Measurements from ENCODE around the gene SSC5D.

Gene SSC5D

DNA sequence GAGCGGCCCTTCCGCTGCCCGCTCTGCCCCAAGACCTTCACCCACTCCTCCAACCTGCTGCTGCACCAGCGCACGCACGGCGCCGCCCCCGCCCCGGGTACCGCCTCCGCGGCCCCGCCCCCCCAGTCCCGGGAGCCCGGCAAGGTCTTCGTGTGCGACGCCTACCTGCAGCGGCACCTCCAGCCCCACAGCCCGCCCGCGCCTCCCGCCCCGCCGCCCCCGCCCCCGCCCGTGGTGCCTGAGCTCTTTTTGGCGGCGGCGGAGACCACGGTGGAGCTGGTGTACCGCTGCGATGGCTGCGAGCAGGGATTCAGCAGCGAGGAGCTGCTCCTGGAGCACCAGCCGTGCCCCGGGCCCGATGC is 6.5 kb upstream of the SSC5D start:
- no peak for ATAC-seq
- TF ChIP-seq OSR1 (CRISPR knock-in tag; IDR thresholded peaks at IDR 0.05) (no peak), RARB (CRISPR knock-in tag; IDR thresholded peaks at IDR 0.05) (no peak), ZFP3 (CRISPR knock-in tag; IDR thresholded peaks at IDR 0.05) (no peak), ZNF565 (CRISPR knock-in tag; conservative IDR thresholded peaks at IDR 0.05; ENCODE audit: low read depth) (no peak), ISL1 (CRISPR knock-in tag; IDR thresholded peaks at IDR 0.05) (no peak), POU6F1 (CRISPR knock-in tag; IDR thresholded peaks at IDR 0.05; ENCODE audit: borderline replicate concordance, low read depth) (no peak), TOX (CRISPR knock-in tag; IDR thresholded peaks at IDR 0.05; ENCODE audit: borderline replicate concordance) (no peak), ZFP30 (CRISPR knock-in tag; IDR thresholded peaks at IDR 0.05) (no peak), ESRRG (CRISPR knock-in tag; IDR thresholded peaks at IDR 0.05) (no peak), ZC3H10 (CRISPR knock-in tag; IDR thresholded peaks at IDR 0.05) (no peak), SNAI2 (CRISPR knock-in tag; IDR thresholded peaks at IDR 0.05) (no peak), CREB5 (CRISPR knock-in tag; IDR thresholded peaks at IDR 0.05; ENCODE audit: low read depth) (no peak), CSDC2 (CRISPR knock-in tag; IDR thresholded peaks at IDR 0.05) (no peak), ZNF70 (CRISPR knock-in tag; IDR thresholded peaks at IDR 0.05) (no peak), BACH2 (CRISPR knock-in tag; IDR thresholded peaks at IDR 0.05; ENCODE audit: borderline replicate concordance) (no peak)
- TF ChIP-seq, protein P1, sequence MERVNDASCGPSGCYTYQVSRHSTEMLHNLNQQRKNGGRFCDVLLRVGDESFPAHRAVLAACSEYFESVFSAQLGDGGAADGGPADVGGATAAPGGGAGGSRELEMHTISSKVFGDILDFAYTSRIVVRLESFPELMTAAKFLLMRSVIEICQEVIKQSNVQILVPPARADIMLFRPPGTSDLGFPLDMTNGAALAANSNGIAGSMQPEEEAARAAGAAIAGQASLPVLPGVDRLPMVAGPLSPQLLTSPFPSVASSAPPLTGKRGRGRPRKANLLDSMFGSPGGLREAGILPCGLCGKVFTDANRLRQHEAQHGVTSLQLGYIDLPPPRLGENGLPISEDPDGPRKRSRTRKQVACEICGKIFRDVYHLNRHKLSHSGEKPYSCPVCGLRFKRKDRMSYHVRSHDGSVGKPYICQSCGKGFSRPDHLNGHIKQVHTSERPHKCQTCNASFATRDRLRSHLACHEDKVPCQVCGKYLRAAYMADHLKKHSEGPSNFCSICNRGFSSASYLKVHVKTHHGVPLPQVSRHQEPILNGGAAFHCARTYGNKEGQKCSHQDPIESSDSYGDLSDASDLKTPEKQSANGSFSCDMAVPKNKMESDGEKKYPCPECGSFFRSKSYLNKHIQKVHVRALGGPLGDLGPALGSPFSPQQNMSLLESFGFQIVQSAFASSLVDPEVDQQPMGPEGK (CRISPR knock-in tag; IDR thresholded peaks at IDR 0.05; ENCODE audit: borderline replicate concordance), result no peak
- TF ChIP-seq, protein P2, sequence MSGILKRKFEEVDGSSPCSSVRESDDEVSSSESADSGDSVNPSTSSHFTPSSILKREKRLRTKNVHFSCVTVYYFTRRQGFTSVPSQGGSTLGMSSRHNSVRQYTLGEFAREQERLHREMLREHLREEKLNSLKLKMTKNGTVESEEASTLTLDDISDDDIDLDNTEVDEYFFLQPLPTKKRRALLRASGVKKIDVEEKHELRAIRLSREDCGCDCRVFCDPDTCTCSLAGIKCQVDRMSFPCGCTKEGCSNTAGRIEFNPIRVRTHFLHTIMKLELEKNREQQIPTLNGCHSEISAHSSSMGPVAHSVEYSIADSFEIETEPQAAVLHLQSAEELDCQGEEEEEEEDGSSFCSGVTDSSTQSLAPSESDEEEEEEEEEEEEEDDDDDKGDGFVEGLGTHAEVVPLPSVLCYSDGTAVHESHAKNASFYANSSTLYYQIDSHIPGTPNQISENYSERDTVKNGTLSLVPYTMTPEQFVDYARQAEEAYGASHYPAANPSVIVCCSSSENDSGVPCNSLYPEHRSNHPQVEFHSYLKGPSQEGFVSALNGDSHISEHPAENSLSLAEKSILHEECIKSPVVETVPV (CRISPR knock-in tag; IDR thresholded peaks at IDR 0.05), result no peak

- no peak for ATAC-seq
Observed at GRCh38 chr19:55482156-55482961, 5.9 kb upstream of the SSC5D start.

More at GRCh38 chr19:55482156-55482961, 5.9 kb upstream of the SSC5D start:
- TF ChIP-seq, protein P1 (CRISPR knock-in tag; IDR thresholded peaks at IDR 0.05; ENCODE audit: borderline replicate concordance), result no peak
- TF ChIP-seq ZFP30 (CRISPR knock-in tag; IDR thresholded peaks at IDR 0.05) (no peak), ZC3H10 (CRISPR knock-in tag; IDR thresholded peaks at IDR 0.05) (no peak), POU6F1 (CRISPR knock-in tag; IDR thresholded peaks at IDR 0.05; ENCODE audit: borderline replicate concordance, low read depth) (no peak), ZNF70 (CRISPR knock-in tag; IDR thresholded peaks at IDR 0.05) (no peak), SNAI2 (CRISPR knock-in tag; IDR thresholded peaks at IDR 0.05) (no peak), PPARA (CRISPR knock-in tag; IDR thresholded peaks at IDR 0.05; ENCODE audit: borderline replicate concordance) (no peak), BACH2 (CRISPR knock-in tag; IDR thresholded peaks at IDR 0.05; ENCODE audit: borderline replicate concordance) (no peak), ZNF565 (CRISPR knock-in tag; conservative IDR thresholded peaks at IDR 0.05; ENCODE audit: low read depth) (no peak), TCF4 (CRISPR knock-in tag; IDR thresholded peaks at IDR 0.05; ENCODE audit: borderline replicate concordance) (no peak), ZFP3 (CRISPR knock-in tag; IDR thresholded peaks at IDR 0.05) (no peak), RARB (CRISPR knock-in tag; IDR thresholded peaks at IDR 0.05) (no peak), TOX (CRISPR knock-in tag; IDR thresholded peaks at IDR 0.05; ENCODE audit: borderline replicate concordance) (no peak), ARNTL (CRISPR knock-in tag; IDR thresholded peaks at IDR 0.05; ENCODE audit: borderline replicate concordance, low read depth) (no peak), CREB5 (CRISPR knock-in tag; IDR thresholded peaks at IDR 0.05; ENCODE audit: low read depth) (no peak), OSR1 (CRISPR knock-in tag; IDR thresholded peaks at IDR 0.05) (no peak)
- TF ChIP-seq, protein P2 (CRISPR knock-in tag; IDR thresholded peaks at IDR 0.05), result no peak
- TF ChIP-seq, protein P3, sequence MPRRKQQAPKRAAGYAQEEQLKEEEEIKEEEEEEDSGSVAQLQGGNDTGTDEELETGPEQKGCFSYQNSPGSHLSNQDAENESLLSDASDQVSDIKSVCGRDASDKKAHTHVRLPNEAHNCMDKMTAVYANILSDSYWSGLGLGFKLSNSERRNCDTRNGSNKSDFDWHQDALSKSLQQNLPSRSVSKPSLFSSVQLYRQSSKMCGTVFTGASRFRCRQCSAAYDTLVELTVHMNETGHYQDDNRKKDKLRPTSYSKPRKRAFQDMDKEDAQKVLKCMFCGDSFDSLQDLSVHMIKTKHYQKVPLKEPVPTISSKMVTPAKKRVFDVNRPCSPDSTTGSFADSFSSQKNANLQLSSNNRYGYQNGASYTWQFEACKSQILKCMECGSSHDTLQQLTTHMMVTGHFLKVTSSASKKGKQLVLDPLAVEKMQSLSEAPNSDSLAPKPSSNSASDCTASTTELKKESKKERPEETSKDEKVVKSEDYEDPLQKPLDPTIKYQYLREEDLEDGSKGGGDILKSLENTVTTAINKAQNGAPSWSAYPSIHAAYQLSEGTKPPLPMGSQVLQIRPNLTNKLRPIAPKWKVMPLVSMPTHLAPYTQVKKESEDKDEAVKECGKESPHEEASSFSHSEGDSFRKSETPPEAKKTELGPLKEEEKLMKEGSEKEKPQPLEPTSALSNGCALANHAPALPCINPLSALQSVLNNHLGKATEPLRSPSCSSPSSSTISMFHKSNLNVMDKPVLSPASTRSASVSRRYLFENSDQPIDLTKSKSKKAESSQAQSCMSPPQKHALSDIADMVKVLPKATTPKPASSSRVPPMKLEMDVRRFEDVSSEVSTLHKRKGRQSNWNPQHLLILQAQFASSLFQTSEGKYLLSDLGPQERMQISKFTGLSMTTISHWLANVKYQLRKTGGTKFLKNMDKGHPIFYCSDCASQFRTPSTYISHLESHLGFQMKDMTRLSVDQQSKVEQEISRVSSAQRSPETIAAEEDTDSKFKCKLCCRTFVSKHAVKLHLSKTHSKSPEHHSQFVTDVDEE (CRISPR knock-in tag; IDR thresholded peaks at IDR 0.05), result no peak

All from SK-N-SH treated with all-trans-retinoic acid at 6 μM for 48 hours (cell line).